HepG2 (cell line): Measurements from ENCODE around the gene KLF6. TPM values are rescaled to one million over a fixed set of nuclear protein-coding genes. Genes with fewer than 3 reads are reported as not detected.

Experiments used
- DPF2 ChIP-seq: sonication (generic); formaldehyde crosslinking; IDR thresholded peaks from 2 replicates; pipeline ENCODE4 v1.4.0; 2020; ENCODE audit warnings: mild to moderate bottlenecking, low read depth, missing genetic modification reagents, borderline replicate concordance
- DRAP1 ChIP-seq: IDR thresholded peaks from 2 replicates; pipeline ENCODE4 v1.6.1; 2016; ENCODE audit warnings: missing genetic modification reagents, missing compliant biosample characterization
- E2F5 ChIP-seq: sonication (generic); formaldehyde crosslinking; conservative IDR thresholded peaks from 2 replicates; pipeline ENCODE4 v1.4.0; 2020; ENCODE audit warnings: missing genetic modification reagents
- HNRNPLL ChIP-seq: fragments of 200-400 bp; formaldehyde crosslinking; IDR thresholded peaks from 2 replicates; pipeline ENCODE4 v1.6.1; 2017; ENCODE audit warnings: mild to moderate bottlenecking, low read depth, low read length; ENCODE audit not compliant: poor library complexity, severe bottlenecking
- MEIS1 ChIP-seq: sonication (generic); formaldehyde crosslinking; IDR thresholded peaks from 2 replicates; pipeline ENCODE4 v1.9.0; 2021; ENCODE audit warnings: mild to moderate bottlenecking, missing genetic modification reagents, moderate library complexity, borderline replicate concordance
- NKX3-1 ChIP-seq: sonication (generic); formaldehyde crosslinking; IDR thresholded peaks from 2 replicates; pipeline ENCODE4 v1.5.0; 2020; ENCODE audit warnings: missing genetic modification reagents
- ONECUT2 ChIP-seq: sonication (generic); formaldehyde crosslinking; IDR thresholded peaks from 2 replicates; pipeline ENCODE4 v1.4.0; 2020; ENCODE audit warnings: missing genetic modification reagents
- PBX3 ChIP-seq: sonication (generic); formaldehyde crosslinking; IDR thresholded peaks from 2 replicates; pipeline ENCODE4 v1.8.1; 2023; ENCODE audit warnings: missing genetic modification reagents, inconsistent platforms, borderline replicate concordance
- POGK ChIP-seq: sonication (generic); formaldehyde crosslinking; conservative IDR thresholded peaks from 2 replicates; pipeline ENCODE4 v1.8.0; 2022; ENCODE audit warnings: mild to moderate bottlenecking, moderate library complexity, missing genetic modification reagents
- RBFOX2 ChIP-seq: fragments of 200-400 bp; formaldehyde crosslinking; IDR thresholded peaks from 2 replicates; pipeline ENCODE4 v1.6.1; 2017; ENCODE audit warnings: low read depth, mild to moderate bottlenecking, low read length
- ZBTB3 ChIP-seq: sonication (generic); formaldehyde crosslinking; IDR thresholded peaks from 2 replicates; pipeline ENCODE4 v1.4.0; 2020; ENCODE audit warnings: low read depth, mild to moderate bottlenecking, moderate library complexity, missing genetic modification reagents, borderline replicate concordance
- ZBTB7A ChIP-seq: sonication (generic); formaldehyde crosslinking; IDR thresholded peaks from 2 replicates; pipeline ENCODE4 v1.8.0; 2022; ENCODE audit warnings: mild to moderate bottlenecking, missing genetic modification reagents
- ZNF180 ChIP-seq: sonication (generic); formaldehyde crosslinking; IDR thresholded peaks from 2 replicates; pipeline ENCODE4 v1.4.0; 2020; ENCODE audit warnings: low read depth, missing genetic modification reagents, borderline replicate concordance
- ZNF318 ChIP-seq: sonication (generic); formaldehyde crosslinking; IDR thresholded peaks from 2 replicates; pipeline ENCODE4 v1.4.0; 2020; ENCODE audit warnings: mild to moderate bottlenecking, missing genetic modification reagents
- ZNF567 ChIP-seq: sonication (generic); formaldehyde crosslinking; IDR thresholded peaks from 2 replicates; pipeline ENCODE4 v1.8.1; 2023; ENCODE audit warnings: mild to moderate bottlenecking, missing genetic modification reagents, borderline replicate concordance
- ZNF652 ChIP-seq: IDR thresholded peaks from 2 replicates; pipeline ENCODE4 v1.6.1; 2016; ENCODE audit warnings: low read depth, borderline replicate concordance
- polyA plus RNA-seq, 8 experiments: library from polyadenylated mRNA; depleted of rRNA in 3 of 8; stranded (reverse) in 7 of 8; unstranded in 1 of 8; fragments of >200 nt; fragmentation: Illumina TruSeq in 4 of 8; extraction: Trizol in 4 of 8; gene quantifications; 2 replicates each; pipeline versions ENCODE4 v1.2.1 to v1.2.3, GENCODE V29; 2011 to 2016; ENCODE audit warnings: low read depth in 4 of 8, missing spikeins in 1 of 8, mixed read lengths in 1 of 8; ENCODE audit not compliant: insufficient read depth in 1 of 8
- total RNA-seq, 5 experiments: library from RNA; depleted of rRNA; stranded (reverse); fragments of >200 nt; fragmentation: Illumina TruSeq; extraction: Trizol; gene quantifications; 2 replicates each; pipeline ENCODE4 v1.2.3, GENCODE V29; 2016; ENCODE audit warnings: low read depth in 1 of 5

KLF6 gene
- total and polyA plus RNA-seq, 2 of the 13 experiments (the other 11 are each of a cell fraction or from before 2014, with no cell fraction given): 27.0 to 71.9 TPM

GRCh38 chr10:3785251-3785850 lies 342 bp upstream of the KLF6 start (continued):
- TF ChIP-seq DRAP1 (peak; percentile 91), ZBTB3 (CRISPR knock-in tag) (0 out of 2 replicates have a peak, but pooled peaks have one; percentile 24), PBX3 (CRISPR knock-in tag) (peak; percentile 75), ZBTB7A (CRISPR knock-in tag) (0 out of 2 replicates have a peak, but pooled peaks have one; percentile 17), NKX3-1 (0 out of 2 replicates have a peak, but pooled peaks have one; percentile 57), E2F5 (CRISPR knock-in tag) (peak; percentile 60; the same call in 1 of the 2 replicates), POGK (CRISPR knock-in tag) (peak; percentile 18; the same call in 1 of the 2 replicates), ZNF180 (CRISPR knock-in tag) (no peak), DPF2 (CRISPR knock-in tag) (no peak), HNRNPLL (peak; percentile 61), MEIS1 (0 out of 2 replicates have a peak, but pooled peaks have one; percentile 16), ZNF652 (CRISPR knock-in tag) (no peak), ONECUT2 (CRISPR knock-in tag) (peak; percentile 12; the same call in 1 of the 2 replicates), ZNF318 (no peak), RBFOX2 (peak; percentile 99), ZNF567 (CRISPR knock-in tag) (no peak)
